Measurements from ENCODE around the gene PTPRT. TPM values are rescaled to one million over a fixed set of nuclear protein-coding genes. Genes with fewer than 3 reads are reported as not detected.

Gene PTPRT
- total and polyA plus RNA-seq, 12 donors, result 0.05 to 0.34 (median 0.16) TPM; not detected in 1

GRCh38 chr20:42978184-42978974, 211.3 kb downstream of the PTPRT start:
- intact Hi-C loops (cut with DNase I), result no loop called here
- 79 to 84% (median 83%) methylated on average over 12 of the region's 12 CpGs for WGBS, 4 donors
- no peak for DNase-seq
- Histone ChIP-seq H3K9me3 (replicated peaks in 1 of 3) (no peaks in the 10 kb centered on the region), H3K36me3 (replicated peaks in 1 of 2) (no peaks in the 10 kb centered on the region), H3K4me3 (no peak overlapping the region), H3K4me1 (replicated peaks in 1 of 2) (no peaks in the 10 kb centered on the region), H3K27ac (no peak overlapping the region), H3K27me3 (no peaks in the 10 kb centered on the region)
- TF ChIP-seq, protein P1, sequence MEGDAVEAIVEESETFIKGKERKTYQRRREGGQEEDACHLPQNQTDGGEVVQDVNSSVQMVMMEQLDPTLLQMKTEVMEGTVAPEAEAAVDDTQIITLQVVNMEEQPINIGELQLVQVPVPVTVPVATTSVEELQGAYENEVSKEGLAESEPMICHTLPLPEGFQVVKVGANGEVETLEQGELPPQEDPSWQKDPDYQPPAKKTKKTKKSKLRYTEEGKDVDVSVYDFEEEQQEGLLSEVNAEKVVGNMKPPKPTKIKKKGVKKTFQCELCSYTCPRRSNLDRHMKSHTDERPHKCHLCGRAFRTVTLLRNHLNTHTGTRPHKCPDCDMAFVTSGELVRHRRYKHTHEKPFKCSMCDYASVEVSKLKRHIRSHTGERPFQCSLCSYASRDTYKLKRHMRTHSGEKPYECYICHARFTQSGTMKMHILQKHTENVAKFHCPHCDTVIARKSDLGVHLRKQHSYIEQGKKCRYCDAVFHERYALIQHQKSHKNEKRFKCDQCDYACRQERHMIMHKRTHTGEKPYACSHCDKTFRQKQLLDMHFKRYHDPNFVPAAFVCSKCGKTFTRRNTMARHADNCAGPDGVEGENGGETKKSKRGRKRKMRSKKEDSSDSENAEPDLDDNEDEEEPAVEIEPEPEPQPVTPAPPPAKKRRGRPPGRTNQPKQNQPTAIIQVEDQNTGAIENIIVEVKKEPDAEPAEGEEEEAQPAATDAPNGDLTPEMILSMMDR (IDR thresholded peaks at IDR 0.05), result no peak
- TF ChIP-seq POLR2A (IDR thresholded peaks at IDR 0.05), result no peak

GRCh38 chr20:42975974-42976373, 213.7 kb downstream of the PTPRT start:
- Histone ChIP-seq H3K36me3 (replicated peaks in 1 of 2) (no peaks in the 10 kb centered on the region), H3K4me3 (no peak overlapping the region), H3K27ac (no peak overlapping the region), H3K9me3 (replicated peaks in 1 of 3) (no peaks in the 10 kb centered on the region), H3K4me1 (replicated peaks in 1 of 2) (no peaks in the 10 kb centered on the region), H3K27me3 (no peaks in the 10 kb centered on the region)
- TF ChIP-seq, protein P1 (IDR thresholded peaks at IDR 0.05), result no peak
- no peak for TF ChIP-seq POLR2A (IDR thresholded peaks at IDR 0.05)
- no peak for DNase-seq
- intact Hi-C loops (cut with DNase I), result no loop called here
- WGBS, 4 donors, result 52 to 65% (median 57%) methylated on average over 1 of the region's 1 CpG

DNA sequence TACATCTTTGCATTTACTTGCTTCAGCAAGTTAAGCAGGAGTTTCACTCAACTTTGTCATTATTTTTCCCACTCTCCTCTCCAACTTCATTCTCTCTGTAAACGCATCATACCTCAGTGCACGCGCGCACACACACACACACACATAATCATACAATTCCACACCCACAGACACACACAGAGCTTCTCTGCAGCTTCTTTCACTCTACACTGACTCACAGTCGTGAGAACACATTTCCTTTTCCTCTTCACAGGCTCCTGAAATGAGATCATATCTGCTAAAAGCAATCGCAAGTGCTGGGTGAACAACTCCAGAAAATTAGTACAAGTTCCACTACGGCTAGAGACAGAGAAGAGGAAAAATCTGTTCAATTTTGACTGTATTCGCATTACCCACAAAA, 215.4 kb downstream of the PTPRT start:
- WGBS, 4 donors, result 73 to 74% (median 73%) methylated on average over 8 of the region's 8 CpGs
- Histone ChIP-seq H3K9me3 (replicated peaks in 1 of 3) (no peaks in the 10 kb centered on the region), H3K4me1 (replicated peaks in 1 of 2) (no peaks in the 10 kb centered on the region), H3K36me3 (replicated peaks in 1 of 2) (no peaks in the 10 kb centered on the region), H3K27ac (no peak overlapping the region), H3K4me3 (no peak overlapping the region), H3K27me3 (no peaks in the 10 kb centered on the region)
- intact Hi-C loops (cut with DNase I), result no loop called here
- no peak for DNase-seq
- TF ChIP-seq, protein P1 (IDR thresholded peaks at IDR 0.05), result no peak
- no peak for TF ChIP-seq POLR2A (IDR thresholded peaks at IDR 0.05)

DNA sequence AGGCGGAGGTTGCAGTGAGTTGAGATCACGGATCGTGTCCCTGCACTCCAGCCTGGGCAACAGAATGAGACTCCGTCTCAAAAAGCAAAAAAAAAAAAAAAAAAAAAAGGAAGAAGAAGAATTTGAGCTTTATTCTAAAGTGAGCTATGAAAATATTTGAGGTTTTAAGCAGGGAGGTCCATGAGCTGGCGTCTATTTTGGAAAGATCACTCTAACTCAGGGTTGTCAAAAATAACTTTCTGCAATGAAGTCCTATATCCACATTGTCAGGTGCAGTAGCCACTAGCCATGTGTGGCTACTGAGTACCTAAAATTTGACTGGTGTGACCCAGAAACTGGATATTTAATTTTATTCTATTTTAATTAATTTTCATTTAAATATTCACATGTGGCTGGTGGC, 217.1 kb downstream of the PTPRT start:
- intact Hi-C loops (cut with DNase I), result no loop called here
- Histone ChIP-seq H3K36me3 (replicated peaks in 1 of 2) (no peaks in the 10 kb centered on the region), H3K9me3 (replicated peaks in 1 of 3) (no peaks in the 10 kb centered on the region), H3K27me3 (no peaks in the 10 kb centered on the region), H3K4me1 (replicated peaks in 1 of 2) (no peaks in the 10 kb centered on the region), H3K27ac (no peak overlapping the region), H3K4me3 (no peak overlapping the region)
- TF ChIP-seq, protein P1 (IDR thresholded peaks at IDR 0.05), result no peak
- no peak for TF ChIP-seq POLR2A (IDR thresholded peaks at IDR 0.05)
- DNase-seq, result no peak
- WGBS, 4 donors, result 85 to 93% (median 86%) methylated on average over 5 of the region's 5 CpGs
